Cardiac fibroblast (primary cell): ENCODE results near the gene GFRA1.

Experiments
- DNase-seq, 2 donors: peaks; one replicate each; pipeline versions ENCODE4 v3.0.0 to v3.0.0-alpha.2; 2010; ENCODE audit warnings: low read depth in 2 of 2
- H3K4me3 ChIP-seq, 2 donors: replicated peaks in 1 of 2; 1 replicate in 1 of 2; 2 replicates in 1 of 2; pipeline ENCODE4 v1.5.1; 2011; ENCODE audit warnings: low read depth in 2 of 2, low read length in 2 of 2, mild to moderate bottlenecking in 2 of 2, moderate library complexity in 1 of 2
- CTCF ChIP-seq: IDR thresholded peaks from one replicate; pipeline ENCODE4 v1.5.1; 2011; ENCODE audit warnings: low read depth, mild to moderate bottlenecking, low read length, inconsistent platforms

GFRA1 gene

GRCh38 chr10:116076621-116077020 lies 196.4 kb downstream of the GFRA1 start:
- DNase-seq = no peak
- no peak for TF ChIP-seq CTCF

GRCh38 chr10:116073510-116073909 lies 199.5 kb downstream of the GFRA1 start:
- H3K4me3 ChIP-seq = no peak overlapping the region
- no peak for DNase-seq
- no peak for TF ChIP-seq CTCF

More at GRCh38 chr10:116076621-116077020, 196.4 kb downstream of the GFRA1 start:
- H3K4me3 ChIP-seq = no peak overlapping the region

- no peak for DNase-seq
- no peak for TF ChIP-seq CTCF
- no peak overlapping the region for H3K4me3 ChIP-seq
These were observed 200.0 kb downstream of the GFRA1 start for GRCh38 chr10:116073001-116073400.

- no peak for TF ChIP-seq CTCF
- no peak for DNase-seq
- H3K4me3 ChIP-seq = no peak overlapping the region
These were observed 201.4 kb downstream of the GFRA1 start for GRCh38 chr10:116071453-116072148.

GRCh38 chr10:116070743-116071320 lies 202.2 kb downstream of the GFRA1 start:
- TF ChIP-seq CTCF = no peak
- DNase-seq = no peak
- no peak overlapping the region for H3K4me3 ChIP-seq

GRCh38 chr10:116069856-116070255 lies 203.2 kb downstream of the GFRA1 start:
- no peak for DNase-seq
- no peak for TF ChIP-seq CTCF
- H3K4me3 ChIP-seq = no peak overlapping the region
